CD14-positive monocyte (primary cell): ENCODE results near the gene FBL. TPM values are rescaled to one million over a fixed set of nuclear protein-coding genes. Genes with fewer than 3 reads are reported as not detected.
A peak's percentile ranks its signal among the peaks of the same experiment; 100 is the strongest.

Experiments
- DNase-seq, 3 donors: peaks; one replicate each; pipeline ENCODE4 v3.0.0-alpha.2; 2011 to 2022
- H2AFZ ChIP-seq: 2 replicates; pipeline ENCODE4 v1.6.0; 2012; ENCODE audit warnings: mild to moderate bottlenecking, low read depth, low read length, inconsistent platforms; ENCODE audit not compliant: insufficient read depth, poor library complexity, severe bottlenecking
- H3K27ac ChIP-seq, 2 donors: 1 replicate in 1 of 2; 2 replicates in 1 of 2; pipeline ENCODE4 v1.5.1; 2012 to 2013; ENCODE audit warnings: low read length in 2 of 2, control low read depth in 1 of 2, inconsistent platforms in 1 of 2, low read depth in 1 of 2, mild to moderate bottlenecking in 1 of 2
- H3K27me3 ChIP-seq, 2 donors: one replicate each; pipeline versions ENCODE4 v1.6.0 to v1.6.1; 2011 to 2013; ENCODE audit warnings: low read length in 2 of 2; ENCODE audit not compliant: control insufficient read depth in 2 of 2, insufficient read depth in 2 of 2
- H3K36me3 ChIP-seq, 2 donors: replicated peaks in 1 of 2; 1 replicate in 1 of 2; 2 replicates in 1 of 2; pipeline versions ENCODE4 v1.5.1 to v1.6.1; 2012 to 2013; ENCODE audit warnings: low read length in 2 of 2, control low read depth in 1 of 2, inconsistent platforms in 1 of 2, mild to moderate bottlenecking in 1 of 2; ENCODE audit not compliant: insufficient read depth in 2 of 2, control insufficient read depth in 1 of 2
- H3K4me1 ChIP-seq, 2 donors: 1 replicate in 1 of 2; 2 replicates in 1 of 2; pipeline versions ENCODE4 v1.5.1 to v1.6.1; 2012 to 2013; ENCODE audit warnings: low read length in 2 of 2, control low read depth in 1 of 2, inconsistent platforms in 1 of 2, mild to moderate bottlenecking in 1 of 2, moderate library complexity in 1 of 2; ENCODE audit not compliant: insufficient read depth in 2 of 2, control insufficient read depth in 1 of 2
- H3K4me2 ChIP-seq: replicated peaks from 2 replicates; pipeline ENCODE3; 2012; ENCODE audit warnings: low read length, moderate library complexity, mild to moderate bottlenecking; ENCODE audit not compliant: poor library complexity, severe bottlenecking; ENCODE audit errors: extremely low read depth
- H3K4me3 ChIP-seq, 3 experiments: fragments of 200-600 bp in 1 of 3; sonication (generic) in 1 of 3; replicated peaks in 1 of 3; 1 replicate in 2 of 3; 2 replicates in 1 of 3; pipeline ENCODE4 v1.5.1; 2011 to 2013; ENCODE audit warnings: low read length in 3 of 3, mild to moderate bottlenecking in 3 of 3, control low read depth in 2 of 3, low read depth in 2 of 3, inconsistent platforms in 1 of 3, moderate library complexity in 1 of 3
- H3K79me2 ChIP-seq: 2 replicates; pipeline ENCODE4 v1.6.0; 2012; ENCODE audit warnings: mild to moderate bottlenecking, control low read depth, inconsistent platforms, low read length, moderate library complexity; ENCODE audit not compliant: insufficient read depth
- H3K9ac ChIP-seq: 2 replicates; pipeline ENCODE4 v1.6.0; 2017; ENCODE audit warnings: low read length, mild to moderate bottlenecking; ENCODE audit not compliant: insufficient read depth, poor library complexity, severe bottlenecking
- H3K9me3 ChIP-seq, 2 donors: replicated peaks in 1 of 2; 1 replicate in 1 of 2; 2 replicates in 1 of 2; pipeline versions ENCODE4 v1.5.1 to v1.6.1; 2012 to 2013; ENCODE audit warnings: low read length in 2 of 2, control low read depth in 1 of 2; ENCODE audit not compliant: control insufficient read depth in 1 of 2, insufficient read depth in 1 of 2
- H4K20me1 ChIP-seq: 2 replicates; pipeline ENCODE4 v1.6.0; 2012; ENCODE audit warnings: mild to moderate bottlenecking, low read length, control low read depth, moderate library complexity; ENCODE audit not compliant: insufficient read depth
- H3K27ac Mint-ChIP-seq, 7 donors: one replicate each; pipeline ENCODE4 v1.8.0; 2020; ENCODE audit warnings: mild to moderate bottlenecking in 7 of 7, mixed read lengths in 7 of 7, moderate library complexity in 6 of 7, inconsistent platforms in 2 of 7
- H3K27me3 Mint-ChIP-seq, 3 donors: one replicate each; pipeline ENCODE4 v1.8.0; 2021 to 2022; ENCODE audit warnings: low read depth in 3 of 3, mild to moderate bottlenecking in 3 of 3, mixed read lengths in 3 of 3, moderate library complexity in 3 of 3, inconsistent platforms in 1 of 3
- H3K36me3 Mint-ChIP-seq, 2 donors: one replicate each; pipeline ENCODE4 v1.8.0; 2020; ENCODE audit warnings: mixed read lengths in 2 of 2, inconsistent platforms in 1 of 2, mild to moderate bottlenecking in 1 of 2
- H3K4me1 Mint-ChIP-seq: one replicate; pipeline ENCODE4 v1.8.0; 2020; ENCODE audit warnings: mild to moderate bottlenecking, mixed read lengths
- H3K4me3 Mint-ChIP-seq, 2 donors: one replicate each; pipeline ENCODE4 v1.8.0; 2020; ENCODE audit warnings: mild to moderate bottlenecking in 2 of 2, mixed read lengths in 2 of 2, moderate library complexity in 1 of 2
- H3K9me3 Mint-ChIP-seq, 7 donors: one replicate each; pipeline ENCODE4 v1.8.0; 2020 to 2022; ENCODE audit warnings: mixed read lengths in 7 of 7, mild to moderate bottlenecking in 6 of 7, moderate library complexity in 6 of 7, inconsistent platforms in 2 of 7
- CTCF ChIP-seq: fragments of 200-600 bp; IDR thresholded peaks from one replicate; pipeline ENCODE4 v1.8.0; 2022; ENCODE audit warnings: antibody characterized with exemption, mild to moderate bottlenecking
- WGBS: methylation state at CpG from one replicate; pipeline ENCODE4 v1.1.5; 2013; ENCODE audit warnings: missing lambda C conversion rate; ENCODE audit not compliant: insufficient coverage; 5-methylcytosine and 5-hydroxymethylcytosine counted together
- intact Hi-C, 2 donors: fragments of 100-400 bp; cut with micrococcal nuclease; formaldehyde crosslinking; loops; one replicate each; pipeline versions ENCODE4 v1.15.0 to v1.15.1; 2023
- polyA plus RNA-seq, 3 donors: library from polyadenylated mRNA; depleted of rRNA in 1 of 3; unstranded in 2 of 3; stranded (reverse) in 1 of 3; fragments of 300-500 nt in 2 of 3; fragments of >200 nt in 1 of 3; fragmentation: Illumina TruSeq in 2 of 3; gene quantifications; 1 replicate in 2 of 3; 2 replicates in 1 of 3; pipeline ENCODE4 v1.2.3, GENCODE V29; 2012 to 2021

Gene FBL
- polyA plus RNA-seq, 3 donors: 57.1 to 157 (median 60.3) TPM

GRCh38 chr19:39846678-39847486, 703 bp upstream of the FBL start:
- WGBS: 70% methylated on average over 4 of the region's 12 CpGs
- H3K4me1 Mint-ChIP-seq: peaks cover 46% of the 10 kb centered on the region

DNA sequence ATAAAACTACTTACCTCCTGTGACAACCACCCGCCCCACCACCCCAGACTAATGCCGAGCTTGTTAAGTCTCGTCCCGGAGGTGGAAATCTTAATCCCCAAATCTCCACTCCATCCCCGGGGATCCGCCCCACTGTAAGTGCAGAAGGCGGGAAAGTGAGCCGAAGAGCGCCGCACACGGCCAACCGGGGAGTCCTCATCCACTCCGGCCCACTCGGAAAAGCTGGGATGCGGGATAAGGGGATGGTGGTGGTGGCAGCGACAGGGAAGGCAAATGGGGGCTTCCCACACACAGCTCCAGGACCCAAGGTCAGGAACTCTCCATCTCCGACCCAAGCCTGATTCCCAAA, 621 bp downstream of the FBL start:
- peaks cover 13% of the 10 kb centered on the region for H4K20me1 ChIP-seq
- peaks cover 0 to 2% of the 10 kb centered on the region in 2 donors for H3K36me3 ChIP-seq
- peak overlapping the region; percentile 32 to 83 for H3K27ac ChIP-seq
- Mint-ChIP-seq H3K27me3 (no peaks in the 10 kb centered on the region), H3K27ac (peak overlapping the region; percentile 64 to 94 (median 84)), H3K4me1 (peaks cover 46% of the 10 kb centered on the region), H3K4me3 (peak overlapping the region; percentile 85 to 93), H3K9me3 (peaks cover 0 to 1% (median 0%) of the 10 kb centered on the region in 7 donors), H3K36me3 (no peaks in the 10 kb centered on the region)
- 0% methylated on average over 1 of the region's 17 CpGs for WGBS
- H3K4me1 ChIP-seq: peaks cover 28 to 39% of the 10 kb centered on the region in 2 donors
- no peaks in the 10 kb centered on the region for H3K9me3 ChIP-seq
- no peaks in the 10 kb centered on the region for H3K27me3 ChIP-seq
- peak overlapping the region; percentile 93 for H2AFZ ChIP-seq
- no peak for DNase-seq
- intact Hi-C loops: no loop called here
- H3K79me2 ChIP-seq: peaks cover 55% of the 10 kb centered on the region
- H3K4me3 ChIP-seq: peak overlapping the region; percentile 48 to 82 (median 79)
- TF ChIP-seq CTCF: no peak
- peak overlapping the region; percentile 72 for H3K9ac ChIP-seq
- peak overlapping the region; percentile 89 for H3K4me2 ChIP-seq

More at GRCh38 chr19:39846678-39847486, 703 bp upstream of the FBL start:
- H3K4me1 ChIP-seq: peaks cover 28 to 39% of the 10 kb centered on the region in 2 donors
- H3K27me3 ChIP-seq: no peaks in the 10 kb centered on the region
- peaks cover 42% of the 10 kb centered on the region for H3K79me2 ChIP-seq
- no peaks in the 10 kb centered on the region for H3K36me3 ChIP-seq
- no peak for DNase-seq
- Mint-ChIP-seq H3K27me3 (peaks cover 0 to under 1% (median 0%) of the 10 kb centered on the region in 3 donors), H3K4me3 (peak overlapping the region; percentile 85 to 93), H3K36me3 (no peaks in the 10 kb centered on the region), H3K27ac (peak overlapping the region; percentile 90 to 98 (median 94)), H3K9me3 (peaks cover 0 to 1% (median 0%) of the 10 kb centered on the region in 7 donors)
- H3K9me3 ChIP-seq: no peaks in the 10 kb centered on the region
- H3K4me3 ChIP-seq: peak overlapping the region; percentile 50 to 82 (median 79)
- peak overlapping the region; percentile 89 for H3K4me2 ChIP-seq
- H4K20me1 ChIP-seq: peaks cover 13% of the 10 kb centered on the region
- TF ChIP-seq CTCF: no peak
- intact Hi-C loops: no loop called here
- peak overlapping the region; percentile 72 for H3K9ac ChIP-seq
- peak overlapping the region; percentile 32 to 83 for H3K27ac ChIP-seq
- peak overlapping the region; percentile 93 for H2AFZ ChIP-seq
